Measurements from ENCODE around the gene C1QTNF4. TPM values are rescaled to one million over a fixed set of nuclear protein-coding genes. Genes with fewer than 3 reads are reported as not detected.
"Not testable (repeated sequence)": the region's sequence is repeated elsewhere in the genome, so short reads cannot be mapped to it uniquely, and the experiment has no call there.

The C1QTNF4 gene
- total and polyA plus RNA-seq, 2 of the 4 experiments (the other 2 are of a cell fraction): 0.12 TPM; not detected in 1

GRCh38 chr11:47557004-47557403 lies 37.2 kb downstream of the C1QTNF4 start:
- H4K20me1 ChIP-seq (ENCODE audit: insufficient read depth, low read length); H3K36me3 ChIP-seq (ENCODE audit: control insufficient read depth, insufficient read depth, low read length); H3K4ac ChIP-seq (ENCODE audit: low read depth, low read length); H4K91ac ChIP-seq (ENCODE audit: insufficient read depth, low read depth, low read length); dilution Hi-C loops (cut with HindIII; ENCODE audit: low sequenced_read_pairs, unreplicated experiment); H2BK120ac ChIP-seq (ENCODE audit: low read depth, low read length); H2AK9ac ChIP-seq (replicated peaks; ENCODE audit: low read depth, low read length, poor library complexity); H4K5ac ChIP-seq (ENCODE audit: low read depth, low read length); H2BK20ac ChIP-seq (ENCODE audit: low read depth, low read length); POLR2A ChIA-PET (ENCODE audit: unreplicated experiment); H2AFZ ChIP-seq (replicated peaks; ENCODE audit: low read length, poor library complexity); H3K4me1 ChIP-seq (ENCODE audit: control insufficient read depth, insufficient read depth, low read length); H3K27me3 ChIP-seq (ENCODE audit: control insufficient read depth, insufficient read depth, low read length); H3K18ac ChIP-seq (ENCODE audit: low read depth, low read length); ATAC-seq (ENCODE audit: low read depth); intact Hi-C loops (cut with micrococcal nuclease); CTCF ChIA-PET; H3K9me3 ChIP-seq (ENCODE audit: control insufficient read depth, insufficient read depth, low read length); H4K8ac ChIP-seq (ENCODE audit: low read depth in 2 of 2, low read length in 2 of 2); H3K56ac ChIP-seq (ENCODE audit: extremely low read depth, insufficient read depth, low read length); DNase-seq; H3K4me3 ChIP-seq (ENCODE audit: insufficient read depth, low read depth, low read length); in situ Hi-C loops (cut with MboI; ENCODE audit: low sequenced_read_pairs); H3K23ac ChIP-seq (ENCODE audit: low read depth, low read length); H3K9ac ChIP-seq (ENCODE audit: low read depth, low read length); H2BK15ac ChIP-seq (ENCODE audit: low read depth, low read length); H3K27ac ChIP-seq (ENCODE audit: insufficient read depth, low read length); H3K9me1 ChIP-seq (ENCODE audit: insufficient read depth, low read length); H2BK5ac ChIP-seq (ENCODE audit: low read depth, low read length, poor library complexity, severe bottlenecking); H3K4me2 ChIP-seq (ENCODE audit: low read depth, low read length); BruUV-seq (replicated peaks); H2AK5ac ChIP-seq (ENCODE audit: low read depth, low read length); H3K14ac ChIP-seq (replicated peaks; ENCODE audit: low read depth, low read length): not testable (repeated sequence)
- peaks cover 0 to 17% of the 10 kb centered on the region in 2 experiments; a peak in 2 of 4 replicates for H3K79me1 ChIP-seq (ENCODE audit: low read depth in 1 of 2, low read length in 2 of 2)
- 91% methylated on average over 4 of the region's 12 CpGs; no CpG with 5 or more reads in 1 of the 2 experiments for WGBS, 2 experiments (ENCODE audit: extremely low coverage in 2 of 2, insufficient read length in 1 of 2)
